Activated naive CD4-positive, alpha-beta T cell treated with anti-CD3 and anti-CD28 coated beads, Interleukin-2, amount 50 U/mL, for 72 hours (primary cell): ENCODE data around the gene BRAP. TPM values are rescaled to one million over a fixed set of nuclear protein-coding genes. Genes with fewer than 3 reads are reported as not detected.
"Not testable (repeated sequence)": the region's sequence is repeated elsewhere in the genome, so short reads cannot be mapped to it uniquely, and the experiment has no call there.

ENCODE experiments used
- ATAC-seq, 2 donors: fragments of 150-1000 bp; cut with Tn5 transposase; 2 replicates each; pipeline ENCODE4 v1.10.0; 2021; ENCODE audit warnings: mild to moderate bottlenecking in 2 of 2, moderate library complexity in 2 of 2
- DNase-seq, 2 donors: peaks; one replicate each; pipeline ENCODE4 v3.0.0; 2021 to 2022; ENCODE audit warnings: low spot score in 2 of 2
- H3K27ac Mint-ChIP-seq, 2 donors: one replicate each; pipeline ENCODE4 v1.8.0; 2022; ENCODE audit warnings: mild to moderate bottlenecking in 2 of 2, mixed read lengths in 2 of 2
- H3K36me3 Mint-ChIP-seq, 2 donors: one replicate each; pipeline ENCODE4 v1.8.0; 2022; ENCODE audit warnings: mixed read lengths in 2 of 2
- H3K9me3 Mint-ChIP-seq, 2 donors: one replicate each; pipeline ENCODE4 v1.8.0; 2022; ENCODE audit warnings: mixed read lengths in 2 of 2
- total RNA-seq, 2 donors: library from RNA; stranded (reverse); gene quantifications; one replicate each; pipeline ENCODE4 v1.2.3, GENCODE V29; 2022

The BRAP gene
- total RNA-seq, 2 donors from 2014 or later, result 17.1 to 18.8 TPM

DNA sequence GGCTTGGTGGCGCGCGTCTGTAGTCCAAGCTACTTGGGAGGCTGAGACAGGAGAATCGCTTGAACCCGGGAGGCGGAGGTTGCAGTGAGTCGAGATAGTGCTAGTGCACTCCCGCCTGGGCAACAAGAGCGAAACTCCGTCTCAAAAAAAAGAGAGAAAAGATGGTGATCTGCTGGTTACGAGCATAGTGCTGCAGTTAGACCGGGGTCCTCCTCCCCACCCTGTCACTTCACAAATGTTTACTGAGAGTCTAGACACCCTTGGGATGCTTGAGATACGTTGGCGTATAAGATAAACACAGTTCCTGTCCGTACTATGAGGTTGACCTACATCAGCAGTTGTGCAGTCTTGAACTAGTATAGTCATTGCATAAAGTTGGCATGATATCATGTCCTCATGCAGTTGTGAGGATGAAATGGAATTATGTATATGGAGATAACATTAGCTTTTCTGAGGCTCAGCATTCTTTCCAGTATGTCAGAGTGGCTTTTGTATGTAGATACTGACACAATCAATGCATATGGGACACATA is 884 bp upstream of the BRAP start:
- H3K36me3 Mint-ChIP-seq, result peaks cover 14 to 17% of the 10 kb centered on the region in 2 donors
- H3K9me3 Mint-ChIP-seq, result no peaks in the 10 kb centered on the region
- ATAC-seq (no peak), DNase-seq (no peak)
- H3K27ac Mint-ChIP-seq, result peak overlapping the region; percentile 97 to 99

- ATAC-seq, result peak; percentile 3 to 7
- H3K9me3 Mint-ChIP-seq, result no peaks in the 10 kb centered on the region
- no peak for DNase-seq
- H3K36me3 Mint-ChIP-seq, result peaks cover 14 to 17% of the 10 kb centered on the region in 2 donors
- peak overlapping the region; percentile 99 to 100 for H3K27ac Mint-ChIP-seq
Measured at GRCh38 chr12:111685322-111685810, 390 bp downstream of the BRAP start.

- Mint-ChIP-seq H3K36me3 (peaks cover 14 to 17% of the 10 kb centered on the region in 2 donors), H3K27ac (peak overlapping the region; percentile 99 to 100)
- not testable (repeated sequence) for H3K9me3 Mint-ChIP-seq, DNase-seq, ATAC-seq
Measured at GRCh38 chr12:111684485-111685198, 1.1 kb downstream of the BRAP start.

- no peaks in the 10 kb centered on the region for H3K36me3 Mint-ChIP-seq
- ATAC-seq, result no peak
- H3K27ac Mint-ChIP-seq, result no peak overlapping the region
- no peak for DNase-seq
- no peaks in the 10 kb centered on the region for H3K9me3 Mint-ChIP-seq
Measured at GRCh38 chr12:111677186-111677585, 8.6 kb downstream of the BRAP start.

- no peak for DNase-seq
- Mint-ChIP-seq H3K27ac (no peak overlapping the region), H3K36me3 (peaks cover 0 to 8% of the 10 kb centered on the region in 2 donors), H3K9me3 (no peaks in the 10 kb centered on the region)
- ATAC-seq, result no peak
Measured at GRCh38 chr12:111673503-111673902, 12.3 kb downstream of the BRAP start.

- DNase-seq, result no peak
- H3K36me3 Mint-ChIP-seq, result peaks cover 0 to 8% of the 10 kb centered on the region in 2 donors
Measured at GRCh38 chr12:111672822-111673381, 12.9 kb downstream of the BRAP start.

GRCh38 chr12:111664961-111665865 is 20.5 kb downstream of the BRAP start:
- ATAC-seq, result no peak
- Mint-ChIP-seq H3K36me3 (peaks cover 6 to 13% of the 10 kb centered on the region in 2 donors), H3K27ac (peak overlapping the region; percentile 65 to 93), H3K9me3 (no peaks in the 10 kb centered on the region)
- no peak for DNase-seq

More at GRCh38 chr12:111672822-111673381, 12.9 kb downstream of the BRAP start:
- no peak overlapping the region for H3K27ac Mint-ChIP-seq
- no peak for ATAC-seq
- H3K9me3 Mint-ChIP-seq, result no peaks in the 10 kb centered on the region

- no peak for ATAC-seq
- Mint-ChIP-seq H3K27ac (peak overlapping the region in 1 of 2 donors; percentile 60), H3K36me3 (peaks cover 6% of the 10 kb centered on the region in 2 donors), H3K9me3 (no peaks in the 10 kb centered on the region)
- no peak for DNase-seq
Measured at GRCh38 chr12:111664499-111664898, 21.3 kb downstream of the BRAP start.

GRCh38 chr12:111656016-111656415 is 29.7 kb downstream of the BRAP start:
- H3K36me3 Mint-ChIP-seq, result peaks cover 0 to 6% of the 10 kb centered on the region in 2 donors
- H3K27ac Mint-ChIP-seq, result peak overlapping the region in 1 of 2 donors; percentile 39
- ATAC-seq (no peak), DNase-seq (no peak)
- no peaks in the 10 kb centered on the region for H3K9me3 Mint-ChIP-seq

DNA sequence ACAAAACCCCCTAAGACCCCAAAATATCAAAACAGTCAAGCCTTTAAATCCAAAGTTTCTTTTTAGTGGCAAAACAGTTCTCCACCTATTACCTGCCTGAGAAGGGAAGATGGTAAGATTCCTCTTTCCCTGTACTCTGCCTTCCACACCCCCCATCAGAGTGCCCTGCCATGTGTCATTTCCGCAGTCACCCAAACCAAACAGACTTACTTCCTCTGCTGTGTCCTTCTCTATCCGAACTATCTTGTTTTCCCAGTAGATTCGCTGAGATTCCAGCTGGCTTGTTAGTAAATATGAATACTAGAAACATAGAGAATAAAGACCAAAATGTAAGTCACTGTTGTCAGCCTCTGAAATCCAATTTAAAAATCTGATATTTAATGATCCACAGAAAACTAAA is 30.4 kb downstream of the BRAP start:
- ATAC-seq (no peak), DNase-seq (no peak)
- H3K27ac Mint-ChIP-seq, result peak overlapping the region in 1 of 2 donors; percentile 73
- no peaks in the 10 kb centered on the region for H3K9me3 Mint-ChIP-seq
- peaks cover 0 to 6% of the 10 kb centered on the region in 2 donors for H3K36me3 Mint-ChIP-seq

DNA sequence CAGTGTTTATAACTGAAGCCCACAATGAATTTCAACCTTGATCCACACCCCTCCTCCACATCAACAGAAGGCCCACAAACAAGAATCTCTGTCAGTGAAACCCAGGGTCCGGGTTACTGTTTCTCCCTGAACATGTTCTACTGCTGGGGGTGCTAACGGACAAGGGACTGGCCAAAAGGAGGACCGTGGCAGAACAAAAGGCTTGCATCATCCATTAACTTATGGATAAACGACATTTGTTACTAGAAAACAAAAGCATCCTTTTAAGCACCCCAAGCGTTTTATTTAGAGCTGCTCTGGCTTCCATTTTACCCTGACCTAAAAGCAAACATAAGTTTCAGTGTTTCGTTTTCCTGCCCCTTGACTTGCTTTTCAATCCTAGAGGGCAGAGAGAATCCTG is 32.2 kb downstream of the BRAP start:
- peaks cover 0 to 3% of the 10 kb centered on the region in 2 donors for H3K36me3 Mint-ChIP-seq
- no peaks in the 10 kb centered on the region for H3K9me3 Mint-ChIP-seq

GRCh38 chr12:111652530-111652929 is 33.2 kb downstream of the BRAP start:
- not testable (repeated sequence) for H3K9me3 Mint-ChIP-seq, H3K27ac Mint-ChIP-seq, H3K36me3 Mint-ChIP-seq, DNase-seq, ATAC-seq

More for the DNA sequence above, 32.2 kb downstream of the BRAP start:
- H3K27ac Mint-ChIP-seq, result no peak overlapping the region
- ATAC-seq (no peak), DNase-seq (no peak)

GRCh38 chr12:111650912-111651311 is 34.8 kb downstream of the BRAP start:
- DNase-seq (no peak), ATAC-seq (no peak)
- no peaks in the 10 kb centered on the region for H3K36me3 Mint-ChIP-seq
- no peak overlapping the region for H3K27ac Mint-ChIP-seq
- H3K9me3 Mint-ChIP-seq, result no peaks in the 10 kb centered on the region

- no peak for DNase-seq
- no peak overlapping the region for H3K27ac Mint-ChIP-seq
- no peaks in the 10 kb centered on the region for H3K36me3 Mint-ChIP-seq
- ATAC-seq, result no peak
- no peaks in the 10 kb centered on the region for H3K9me3 Mint-ChIP-seq
Measured at GRCh38 chr12:111645433-111645832, 40.3 kb downstream of the BRAP start.

DNA sequence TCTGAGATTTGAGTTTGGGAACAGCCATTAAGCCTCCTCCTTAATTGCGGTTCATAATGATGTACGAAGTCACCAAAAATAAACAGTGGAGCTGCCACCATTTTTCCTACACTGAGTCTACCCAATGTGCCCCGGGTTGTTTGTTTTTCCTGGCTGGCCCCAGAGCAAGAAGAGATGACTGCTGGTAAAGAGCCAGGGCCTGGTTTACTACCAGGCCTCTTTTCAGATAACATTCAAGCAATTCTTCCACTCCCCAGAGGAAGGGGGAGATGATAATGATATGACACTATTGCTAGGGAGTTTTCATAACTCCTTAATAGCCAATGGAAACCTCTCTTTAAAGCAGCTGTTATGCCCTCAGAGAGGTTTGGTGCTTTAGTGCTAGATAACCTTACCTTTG is 42.3 kb downstream of the BRAP start:
- ATAC-seq (no peak), DNase-seq (no peak)
- Mint-ChIP-seq H3K9me3 (no peaks in the 10 kb centered on the region), H3K27ac (no peak overlapping the region), H3K36me3 (no peaks in the 10 kb centered on the region)

DNA sequence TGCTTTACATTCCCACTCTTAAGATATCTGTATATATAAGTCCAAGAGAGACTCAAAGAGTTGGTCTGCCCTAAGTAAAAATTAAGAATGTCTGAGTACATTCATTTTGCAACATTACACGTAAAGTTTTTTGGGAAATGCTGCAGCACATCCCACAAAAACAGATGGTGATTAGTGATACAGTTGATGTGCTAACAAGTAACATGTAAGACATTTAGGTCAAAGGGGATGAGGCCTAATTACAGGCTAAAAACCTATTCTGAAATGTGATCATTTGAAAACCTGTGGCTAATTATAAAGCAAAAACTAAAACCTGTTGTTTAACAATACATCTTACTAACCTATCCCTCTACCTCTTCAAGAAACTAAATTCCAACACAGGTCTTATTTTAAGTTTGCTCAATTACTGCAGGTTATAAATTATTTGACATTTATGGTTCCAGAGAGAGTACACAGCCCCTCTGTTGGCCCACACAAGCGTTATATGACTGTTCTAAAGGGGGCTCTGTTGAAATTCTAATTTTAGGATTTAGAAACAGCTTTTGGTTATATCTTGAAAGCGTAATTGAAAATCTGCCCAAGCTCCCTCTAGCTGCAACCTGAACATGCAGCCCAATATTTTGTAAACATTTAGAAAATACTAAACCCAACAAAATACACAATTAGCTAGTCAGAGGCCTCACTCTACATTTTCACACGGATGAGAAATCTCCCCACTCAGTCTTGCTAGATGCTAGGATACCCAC is 42.9 kb downstream of the BRAP start:
- ATAC-seq (no peak), DNase-seq (no peak)
- H3K27ac Mint-ChIP-seq, result no peak overlapping the region
- no peaks in the 10 kb centered on the region for H3K9me3 Mint-ChIP-seq
- H3K36me3 Mint-ChIP-seq, result no peaks in the 10 kb centered on the region
